Measurements from ENCODE around the gene ANKRD29. TPM values are rescaled to one million over a fixed set of nuclear protein-coding genes. Genes with fewer than 3 reads are reported as not detected.

Gene ANKRD29
- total RNA-seq, 2 experiments from 2014 or later, result not detected

DNA sequence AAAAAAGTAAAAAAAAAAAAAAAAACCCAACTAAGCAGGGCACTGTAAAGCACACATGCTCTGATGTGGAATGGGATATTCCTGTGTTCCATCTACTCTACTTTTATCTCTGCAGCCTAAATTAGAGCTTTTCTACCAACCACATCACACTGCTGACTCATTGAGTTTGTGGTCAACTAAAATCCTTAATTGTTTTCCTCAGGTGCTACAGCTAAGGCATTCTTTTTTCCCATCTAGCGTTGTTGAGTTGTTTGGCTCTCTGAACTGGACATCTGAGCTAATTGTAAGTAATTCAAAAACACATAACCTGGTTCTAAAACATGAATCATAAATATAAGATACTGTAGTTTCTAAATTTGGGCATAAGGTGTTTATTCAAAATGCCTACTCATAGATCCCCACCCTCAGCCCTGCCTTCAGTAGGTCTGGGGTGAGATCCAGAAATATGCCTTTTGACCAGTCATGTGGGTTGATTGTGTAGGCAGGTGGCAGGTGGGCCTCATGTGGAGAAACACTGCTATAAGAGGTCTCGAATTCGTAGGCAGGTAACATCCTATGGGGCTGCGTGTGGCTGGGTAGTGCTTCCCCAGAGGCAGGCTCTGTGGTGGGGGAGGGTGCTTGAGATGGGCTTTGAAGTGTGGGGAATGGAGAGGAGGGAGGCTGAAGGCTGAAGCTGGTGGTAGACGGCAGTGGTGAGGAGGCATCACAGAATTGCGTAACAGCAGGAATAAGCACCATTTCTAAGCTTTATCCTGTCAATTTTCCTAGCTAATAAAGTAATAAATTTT lies 27.2 kb downstream of the ANKRD29 start:
- POLR2A ChIA-PET, result interaction anchor here (1.2 kb wide), 1 partner anchor 9 kb away, joined by 4 read pairs; no protein-coding TSS in a partner anchor
- H3K9me3 Mint-ChIP-seq, result no peaks in the 10 kb centered on the region
- peaks cover 14% of the 10 kb centered on the region for H3K4me1 Mint-ChIP-seq (ENCODE audit: low read depth)
- peak; percentile 37 for ATAC-seq
- no peaks in the 10 kb centered on the region for H3K36me3 Mint-ChIP-seq (ENCODE audit: low read depth)
- TF ChIP-seq, protein P1, sequence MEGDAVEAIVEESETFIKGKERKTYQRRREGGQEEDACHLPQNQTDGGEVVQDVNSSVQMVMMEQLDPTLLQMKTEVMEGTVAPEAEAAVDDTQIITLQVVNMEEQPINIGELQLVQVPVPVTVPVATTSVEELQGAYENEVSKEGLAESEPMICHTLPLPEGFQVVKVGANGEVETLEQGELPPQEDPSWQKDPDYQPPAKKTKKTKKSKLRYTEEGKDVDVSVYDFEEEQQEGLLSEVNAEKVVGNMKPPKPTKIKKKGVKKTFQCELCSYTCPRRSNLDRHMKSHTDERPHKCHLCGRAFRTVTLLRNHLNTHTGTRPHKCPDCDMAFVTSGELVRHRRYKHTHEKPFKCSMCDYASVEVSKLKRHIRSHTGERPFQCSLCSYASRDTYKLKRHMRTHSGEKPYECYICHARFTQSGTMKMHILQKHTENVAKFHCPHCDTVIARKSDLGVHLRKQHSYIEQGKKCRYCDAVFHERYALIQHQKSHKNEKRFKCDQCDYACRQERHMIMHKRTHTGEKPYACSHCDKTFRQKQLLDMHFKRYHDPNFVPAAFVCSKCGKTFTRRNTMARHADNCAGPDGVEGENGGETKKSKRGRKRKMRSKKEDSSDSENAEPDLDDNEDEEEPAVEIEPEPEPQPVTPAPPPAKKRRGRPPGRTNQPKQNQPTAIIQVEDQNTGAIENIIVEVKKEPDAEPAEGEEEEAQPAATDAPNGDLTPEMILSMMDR (IDR thresholded peaks at IDR 0.05), result no peak
- no peak overlapping the region for H3K4me3 Mint-ChIP-seq
- no peak overlapping the region for H3K27ac Mint-ChIP-seq
- H3K27me3 Mint-ChIP-seq, result peaks cover 2% of the 10 kb centered on the region
- intact Hi-C loops (cut with micrococcal nuclease), result no loop called here
- peak; percentile 12 for DNase-seq
- CTCF ChIA-PET, result interaction anchor here (1.1 to 1.5 kb wide), 4 partner anchors 9 to 67 kb away, joined by 3 to 7 read pairs (median 4); no protein-coding TSS in a partner anchor

DNA sequence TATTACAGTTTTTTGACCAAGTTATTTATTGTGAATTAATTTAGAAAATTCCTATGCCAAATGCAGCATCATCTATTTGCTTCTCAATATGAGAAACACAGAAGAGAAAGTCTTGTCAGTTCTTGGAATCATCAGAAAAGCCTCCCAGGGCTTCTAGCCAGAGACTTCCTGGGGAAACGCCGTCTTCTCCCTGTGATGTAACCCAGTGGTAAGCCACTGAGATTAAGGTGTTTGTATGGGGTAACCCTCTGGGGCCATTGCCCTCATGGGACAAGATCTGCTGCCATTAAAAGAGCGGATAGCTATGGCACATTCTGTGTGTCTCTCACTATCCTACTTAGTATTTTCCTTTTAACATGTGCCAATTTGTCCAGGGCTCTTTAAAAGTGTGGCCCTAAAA lies 28.0 kb downstream of the ANKRD29 start:
- H3K27ac Mint-ChIP-seq, result no peak overlapping the region
- ATAC-seq, result no peak
- H3K4me3 Mint-ChIP-seq, result no peak overlapping the region
- intact Hi-C loops (cut with micrococcal nuclease), result no loop called here
- TF ChIP-seq, protein P1 (IDR thresholded peaks at IDR 0.05), result no peak
- ChIA-PET POLR2A (no interaction called here), CTCF (interaction anchor here (1.1 to 1.5 kb wide), 3 partner anchors 8 to 68 kb away, joined by 3 to 5 read pairs (median 3); no protein-coding TSS in a partner anchor)
- H3K4me1 Mint-ChIP-seq (ENCODE audit: low read depth), result peaks cover 14% of the 10 kb centered on the region
- H3K36me3 Mint-ChIP-seq (ENCODE audit: low read depth), result no peaks in the 10 kb centered on the region
- DNase-seq, result peak; percentile 8
- H3K27me3 Mint-ChIP-seq, result peaks cover 2% of the 10 kb centered on the region
- no peaks in the 10 kb centered on the region for H3K9me3 Mint-ChIP-seq

DNA sequence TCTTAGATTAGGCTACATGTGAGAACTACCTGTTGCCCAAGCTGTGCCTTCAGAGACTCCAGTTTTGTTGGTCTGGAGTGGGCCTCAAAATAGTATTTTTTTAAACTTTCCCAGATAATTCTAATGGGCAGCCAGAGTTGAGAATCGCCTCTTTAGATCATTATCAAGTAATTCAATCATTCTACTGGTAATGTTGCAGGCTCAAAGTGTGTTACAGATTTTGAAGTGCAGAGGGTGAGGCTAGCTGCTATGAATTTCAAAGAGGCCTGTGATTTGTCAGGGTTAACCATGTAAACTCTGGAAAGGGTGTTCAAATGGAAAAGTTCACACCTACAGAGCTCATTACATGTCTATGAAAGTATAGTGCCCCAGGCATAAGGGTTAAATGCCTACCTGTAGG lies 30.1 kb downstream of the ANKRD29 start:
- Mint-ChIP-seq H3K27me3 (peaks cover 2% of the 10 kb centered on the region), H3K36me3 (ENCODE audit: low read depth) (no peaks in the 10 kb centered on the region), H3K4me3 (no peak overlapping the region), H3K27ac (no peak overlapping the region), H3K4me1 (ENCODE audit: low read depth) (peaks cover 14% of the 10 kb centered on the region), H3K9me3 (no peaks in the 10 kb centered on the region)
- ATAC-seq (no peak), DNase-seq (no peak)
- TF ChIP-seq, protein P1 (IDR thresholded peaks at IDR 0.05), result no peak
- intact Hi-C loops (cut with micrococcal nuclease), result no loop called here
- POLR2A ChIA-PET, result no interaction called here
- CTCF ChIA-PET, result interaction anchor here (1.5 kb wide), 1 partner anchor 10 kb away, joined by 4 read pairs; no protein-coding TSS in a partner anchor

DNA sequence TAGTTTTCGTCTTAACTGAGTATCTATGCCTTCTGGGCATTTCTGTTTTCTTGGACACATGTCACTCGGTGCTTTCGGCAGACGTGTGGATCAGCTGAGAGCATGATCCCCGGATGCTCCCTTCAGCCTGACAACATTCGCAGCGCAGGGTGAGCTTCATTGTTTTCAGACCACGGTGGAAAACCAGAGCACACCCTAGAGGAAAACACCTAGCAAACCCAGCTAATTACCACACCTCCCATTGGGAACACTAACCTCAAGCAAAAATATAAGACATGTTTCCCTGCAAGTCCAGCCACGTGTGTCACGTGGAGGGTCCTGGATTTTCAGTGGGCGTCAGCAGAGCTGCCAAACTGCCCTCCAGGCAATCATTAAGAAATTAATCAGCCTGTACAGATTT lies 31.0 kb downstream of the ANKRD29 start:
- Mint-ChIP-seq H3K27ac (no peak overlapping the region), H3K4me1 (ENCODE audit: low read depth) (peaks cover 16% of the 10 kb centered on the region), H3K4me3 (no peak overlapping the region), H3K36me3 (ENCODE audit: low read depth) (no peaks in the 10 kb centered on the region), H3K9me3 (no peaks in the 10 kb centered on the region), H3K27me3 (peaks cover 2% of the 10 kb centered on the region)
- TF ChIP-seq, protein P1 (IDR thresholded peaks at IDR 0.05), result no peak
- no peak for ATAC-seq
- ChIA-PET POLR2A (interaction anchor here (0.6 kb wide), 1 partner anchor 53 kb away, joined by 4 read pairs; no protein-coding TSS in a partner anchor), CTCF (interaction anchor here (0.9 to 1.5 kb wide), 3 partner anchors 10 to 180 kb away, joined by 3 to 4 read pairs (median 4); no protein-coding TSS in a partner anchor)
- no peak for DNase-seq
- intact Hi-C loops (cut with micrococcal nuclease), result no loop called here

DNA sequence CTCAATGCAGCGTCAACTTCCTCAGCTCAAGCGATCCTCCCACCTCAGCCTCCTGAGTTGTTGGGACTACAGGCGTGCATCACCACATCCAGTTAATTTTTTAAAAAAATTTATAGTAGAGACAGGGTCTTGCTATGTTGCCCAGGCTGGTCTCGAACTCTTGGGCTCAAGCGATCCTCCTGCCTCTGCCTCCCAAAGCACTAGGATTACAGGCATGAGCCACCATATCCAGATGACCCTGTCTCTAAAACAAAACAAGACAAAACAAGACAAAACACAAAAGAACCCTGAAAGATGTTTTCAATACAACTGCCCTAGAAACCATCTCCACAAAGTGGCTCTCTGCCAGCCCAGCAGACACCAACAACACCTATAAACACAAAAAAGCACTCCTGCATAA lies 31.4 kb downstream of the ANKRD29 start:
- no peak for ATAC-seq
- intact Hi-C loops (cut with micrococcal nuclease), result no loop called here

More for the DNA sequence above, 31.4 kb downstream of the ANKRD29 start:
- CTCF ChIA-PET, result interaction anchor here (0.9 to 1.5 kb wide), 2 partner anchors 36 to 181 kb away, joined by 3 to 4 read pairs; no protein-coding TSS in a partner anchor
- no peaks in the 10 kb centered on the region for H3K36me3 Mint-ChIP-seq (ENCODE audit: low read depth)
- H3K4me3 Mint-ChIP-seq, result no peak overlapping the region
- H3K4me1 Mint-ChIP-seq (ENCODE audit: low read depth), result peaks cover 21% of the 10 kb centered on the region
- POLR2A ChIA-PET, result no interaction called here
- no peaks in the 10 kb centered on the region for H3K9me3 Mint-ChIP-seq
- H3K27ac Mint-ChIP-seq, result no peak overlapping the region
- no peak for DNase-seq
- TF ChIP-seq, protein P1 (IDR thresholded peaks at IDR 0.05), result no peak
- peaks cover 2% of the 10 kb centered on the region for H3K27me3 Mint-ChIP-seq
